ENCODE measurements around the gene PDE8A.

Gene PDE8A

DNA sequence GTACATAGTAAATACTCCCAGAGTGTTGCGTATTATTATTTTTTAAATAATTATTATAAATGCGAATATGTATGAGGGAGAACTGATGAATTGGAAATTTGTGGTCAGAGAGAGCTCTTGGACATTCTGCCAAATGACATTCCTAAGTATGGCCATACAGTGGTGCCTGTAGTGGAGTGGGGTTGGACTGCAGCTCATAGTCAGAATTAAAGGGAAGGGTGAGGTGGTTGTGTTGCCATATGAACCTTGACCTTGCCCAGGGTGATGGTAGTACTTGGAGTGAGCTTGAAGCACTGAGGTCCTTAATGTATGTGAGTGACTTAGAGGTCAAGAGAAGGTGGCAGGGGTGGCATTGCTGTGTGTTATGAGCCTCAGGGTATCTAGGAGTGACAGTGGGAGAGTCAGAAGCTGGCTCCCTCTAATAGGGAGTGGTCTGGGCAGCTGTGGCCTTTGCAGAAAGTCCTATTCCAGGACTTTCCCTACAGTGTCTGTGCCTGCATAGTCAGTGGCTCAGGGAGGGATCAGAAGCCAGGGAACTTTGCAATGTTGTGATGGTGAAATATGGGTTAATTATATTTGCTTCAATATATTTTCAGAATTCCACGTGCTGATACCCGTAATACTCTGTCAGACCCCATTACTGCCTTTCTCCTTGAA lies 26.2 kb downstream of the PDE8A start:
- Histone ChIP-seq H3K27me3 (replicated peaks; ENCODE audit: insufficient read depth, low read length) (no peaks in the 10 kb centered on the region), H3K79me2 (ENCODE audit: low read length) (peaks cover 18% of the 10 kb centered on the region; the same call in 1 of the 2 replicates), H3K9me2 (replicated peaks; ENCODE audit: insufficient read depth, low read length) (no peaks in the 10 kb centered on the region), H4K20me1 (ENCODE audit: insufficient read depth, low read length) (no peaks in the 10 kb centered on the region), H3K27ac (ENCODE audit: low read length) (no peak overlapping the region), H3K4me1 (ENCODE audit: low read length) (peaks cover 3% of the 10 kb centered on the region; the same call in 1 of the 2 replicates), H3K4me2 (ENCODE audit: low read depth, low read length) (no peak overlapping the region), H3F3A (ENCODE audit: insufficient read depth, low read length) (no peaks in the 10 kb centered on the region), H3K4me3 (ENCODE audit: low read length) (no peak overlapping the region), H3K9me3 (replicated peaks; ENCODE audit: insufficient read depth, low read length) (no peaks in the 10 kb centered on the region), H3K9ac (ENCODE audit: low read length) (no peak overlapping the region), H2AFZ (ENCODE audit: low read length) (no peak overlapping the region), H3K36me3 (replicated peaks; ENCODE audit: insufficient read depth, low read length) (no peaks in the 10 kb centered on the region)
- no peak for DNase-seq
- TF ChIP-seq EZH2 (optimal IDR thresholded peaks at IDR 0.05; ENCODE audit: low read depth, low read length) (no peak), EZH2phosphoT487 (IDR thresholded peaks at IDR 0.05; ENCODE audit: low read length) (no peak)
- TF ChIP-seq, protein P1, sequence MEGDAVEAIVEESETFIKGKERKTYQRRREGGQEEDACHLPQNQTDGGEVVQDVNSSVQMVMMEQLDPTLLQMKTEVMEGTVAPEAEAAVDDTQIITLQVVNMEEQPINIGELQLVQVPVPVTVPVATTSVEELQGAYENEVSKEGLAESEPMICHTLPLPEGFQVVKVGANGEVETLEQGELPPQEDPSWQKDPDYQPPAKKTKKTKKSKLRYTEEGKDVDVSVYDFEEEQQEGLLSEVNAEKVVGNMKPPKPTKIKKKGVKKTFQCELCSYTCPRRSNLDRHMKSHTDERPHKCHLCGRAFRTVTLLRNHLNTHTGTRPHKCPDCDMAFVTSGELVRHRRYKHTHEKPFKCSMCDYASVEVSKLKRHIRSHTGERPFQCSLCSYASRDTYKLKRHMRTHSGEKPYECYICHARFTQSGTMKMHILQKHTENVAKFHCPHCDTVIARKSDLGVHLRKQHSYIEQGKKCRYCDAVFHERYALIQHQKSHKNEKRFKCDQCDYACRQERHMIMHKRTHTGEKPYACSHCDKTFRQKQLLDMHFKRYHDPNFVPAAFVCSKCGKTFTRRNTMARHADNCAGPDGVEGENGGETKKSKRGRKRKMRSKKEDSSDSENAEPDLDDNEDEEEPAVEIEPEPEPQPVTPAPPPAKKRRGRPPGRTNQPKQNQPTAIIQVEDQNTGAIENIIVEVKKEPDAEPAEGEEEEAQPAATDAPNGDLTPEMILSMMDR (IDR thresholded peaks at IDR 0.05; ENCODE audit: low read length) = no peak

DNA sequence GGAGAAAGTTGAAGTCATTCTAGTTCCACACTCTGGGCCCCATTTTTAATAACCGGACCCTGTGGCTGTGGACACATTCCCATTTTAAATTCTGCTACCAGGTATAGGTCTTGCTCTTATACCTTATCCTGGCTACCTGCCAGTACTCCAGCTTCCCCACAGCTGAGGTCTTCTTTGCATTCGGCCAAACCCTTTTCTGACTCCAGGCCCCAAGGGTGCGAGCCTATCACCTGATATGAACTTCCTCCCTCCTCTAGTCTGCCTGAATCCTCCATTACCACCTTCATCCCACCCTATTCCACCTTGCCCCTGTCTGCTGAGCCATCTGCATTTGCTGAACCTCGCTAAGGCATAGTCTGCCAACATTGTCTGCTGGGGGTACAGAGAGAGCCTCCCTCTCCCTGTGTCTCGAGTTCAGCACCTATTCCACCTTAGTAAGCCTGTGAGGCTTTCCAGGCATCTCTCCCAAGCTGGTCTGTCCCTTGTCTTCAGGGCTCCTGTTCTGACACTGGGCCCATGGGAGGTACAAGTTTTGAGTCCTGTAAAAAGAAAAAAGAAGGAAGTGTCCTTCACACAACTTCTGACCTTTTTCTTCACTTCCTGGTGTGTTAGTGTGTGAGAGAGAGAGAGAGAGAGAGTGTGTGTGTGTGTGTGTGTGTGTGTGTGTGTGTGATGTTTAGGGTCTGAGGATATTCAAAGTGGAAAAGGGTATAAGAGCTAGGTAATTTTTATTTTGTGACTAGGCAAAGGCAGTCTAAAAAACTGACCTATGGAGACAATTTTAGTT lies 27.0 kb downstream of the PDE8A start:
- Histone ChIP-seq H4K20me1 (ENCODE audit: insufficient read depth, low read length) (no peaks in the 10 kb centered on the region), H3K79me2 (ENCODE audit: low read length) (peaks cover 18% of the 10 kb centered on the region; the same call in 1 of the 2 replicates), H3K4me2 (ENCODE audit: low read depth, low read length) (no peak overlapping the region), H3K36me3 (replicated peaks; ENCODE audit: insufficient read depth, low read length) (no peaks in the 10 kb centered on the region), H3F3A (ENCODE audit: insufficient read depth, low read length) (no peaks in the 10 kb centered on the region), H3K27ac (ENCODE audit: low read length) (no peak overlapping the region), H3K4me1 (ENCODE audit: low read length) (no peaks in the 10 kb centered on the region), H3K9me3 (replicated peaks; ENCODE audit: insufficient read depth, low read length) (no peaks in the 10 kb centered on the region), H3K9ac (ENCODE audit: low read length) (no peak overlapping the region), H3K9me2 (replicated peaks; ENCODE audit: insufficient read depth, low read length) (no peaks in the 10 kb centered on the region), H3K4me3 (ENCODE audit: low read length) (no peak overlapping the region), H3K27me3 (replicated peaks; ENCODE audit: insufficient read depth, low read length) (no peaks in the 10 kb centered on the region), H2AFZ (ENCODE audit: low read length) (no peak overlapping the region)
- TF ChIP-seq EZH2 (optimal IDR thresholded peaks at IDR 0.05; ENCODE audit: low read depth, low read length) = no peak
- TF ChIP-seq EZH2phosphoT487 (IDR thresholded peaks at IDR 0.05; ENCODE audit: low read length) = no peak
- TF ChIP-seq, protein P1 (IDR thresholded peaks at IDR 0.05; ENCODE audit: low read length) = no peak
- DNase-seq = no peak

- Histone ChIP-seq H3K4me2 (ENCODE audit: low read depth, low read length) (no peak overlapping the region), H3K4me1 (ENCODE audit: low read length) (no peaks in the 10 kb centered on the region), H3K27ac (ENCODE audit: low read length) (no peak overlapping the region), H3K79me2 (ENCODE audit: low read length) (peaks cover 18% of the 10 kb centered on the region; the same call in 1 of the 2 replicates), H3K9me2 (replicated peaks; ENCODE audit: insufficient read depth, low read length) (no peaks in the 10 kb centered on the region), H3K36me3 (replicated peaks; ENCODE audit: insufficient read depth, low read length) (no peaks in the 10 kb centered on the region), H3F3A (ENCODE audit: insufficient read depth, low read length) (no peaks in the 10 kb centered on the region), H3K9ac (ENCODE audit: low read length) (no peak overlapping the region), H4K20me1 (ENCODE audit: insufficient read depth, low read length) (no peaks in the 10 kb centered on the region), H3K9me3 (replicated peaks; ENCODE audit: insufficient read depth, low read length) (no peaks in the 10 kb centered on the region), H2AFZ (ENCODE audit: low read length) (no peak overlapping the region), H3K27me3 (replicated peaks; ENCODE audit: insufficient read depth, low read length) (no peaks in the 10 kb centered on the region), H3K4me3 (ENCODE audit: low read length) (no peak overlapping the region)
- no peak for DNase-seq
- no peak for TF ChIP-seq EZH2phosphoT487 (IDR thresholded peaks at IDR 0.05; ENCODE audit: low read length)
- TF ChIP-seq EZH2 (optimal IDR thresholded peaks at IDR 0.05; ENCODE audit: low read depth, low read length) = no peak
- TF ChIP-seq, protein P1 (IDR thresholded peaks at IDR 0.05; ENCODE audit: low read length) = no peak
Measured at GRCh38 chr15:85009435-85009834, 27.8 kb downstream of the PDE8A start.
